Osteoblast (primary cell): ENCODE results near the gene COX6B2. TPM values are rescaled to one million over a fixed set of nuclear protein-coding genes. Genes with fewer than 3 reads are reported as not detected.

Experiments used
- DNase-seq: peaks from one replicate; pipeline ENCODE4 v3.0.0; 2011; ENCODE audit warnings: low spot score, mixed read lengths; ENCODE audit not compliant: insufficient read length; ENCODE audit errors: missing footprints
- H2AFZ ChIP-seq: 2 replicates; pipeline ENCODE4 v1.6.0; 2011; ENCODE audit warnings: mild to moderate bottlenecking, low read length
- H3K27ac ChIP-seq: 2 replicates; pipeline ENCODE4 v1.5.1; 2011; ENCODE audit warnings: mild to moderate bottlenecking, low read depth, low read length, moderate library complexity
- H3K27me3 ChIP-seq: 2 replicates; pipeline ENCODE4 v1.6.0; 2012; ENCODE audit warnings: mild to moderate bottlenecking, control low read depth, inconsistent platforms, low read length, moderate library complexity; ENCODE audit not compliant: insufficient read depth
- H3K36me3 ChIP-seq: 2 replicates; pipeline ENCODE4 v1.5.1; 2011; ENCODE audit warnings: mild to moderate bottlenecking, low read length, control low read depth, moderate library complexity; ENCODE audit not compliant: insufficient read depth
- H3K4me1 ChIP-seq: 2 replicates; pipeline ENCODE4 v1.5.1; 2011; ENCODE audit warnings: mild to moderate bottlenecking, low read length, control low read depth, moderate library complexity; ENCODE audit not compliant: insufficient read depth
- H3K4me2 ChIP-seq: 2 replicates; pipeline ENCODE4 v1.6.0; 2011; ENCODE audit warnings: mild to moderate bottlenecking, low read length; ENCODE audit not compliant: insufficient read depth
- H3K4me3 ChIP-seq: fragments of 200-600 bp; sonication (generic); 3 replicates; pipeline ENCODE4 v1.5.1; 2012; ENCODE audit warnings: mild to moderate bottlenecking, low read length, inconsistent platforms; ENCODE audit not compliant: insufficient read depth
- H3K79me2 ChIP-seq: 2 replicates; pipeline ENCODE4 v1.6.0; 2012; ENCODE audit warnings: mild to moderate bottlenecking, low read length, control low read depth, inconsistent platforms; ENCODE audit not compliant: insufficient read depth
- H3K9me3 ChIP-seq: 2 replicates; pipeline ENCODE4 v1.5.1; 2011; ENCODE audit warnings: low read depth, low read length, control low read depth
- H4K20me1 ChIP-seq: 2 replicates; pipeline ENCODE4 v1.6.0; 2012; ENCODE audit warnings: mild to moderate bottlenecking, low read length, control low read depth; ENCODE audit not compliant: insufficient read depth
- total RNA-seq: library from RNA; depleted of rRNA; stranded (reverse); fragments of >200 nt; gene quantifications from 2 replicates; pipeline ENCODE4 v1.2.3, GENCODE V29; 2012
- TF ChIP-seq, protein P1 (sequence below): IDR thresholded peaks from 2 replicates; pipeline ENCODE4 v1.5.1; 2011; ENCODE audit warnings: mild to moderate bottlenecking, low read depth, low read length, moderate library complexity; ENCODE audit errors: extremely low read depth

Gene COX6B2
- total RNA-seq, 1 donor = not detected

DNA sequence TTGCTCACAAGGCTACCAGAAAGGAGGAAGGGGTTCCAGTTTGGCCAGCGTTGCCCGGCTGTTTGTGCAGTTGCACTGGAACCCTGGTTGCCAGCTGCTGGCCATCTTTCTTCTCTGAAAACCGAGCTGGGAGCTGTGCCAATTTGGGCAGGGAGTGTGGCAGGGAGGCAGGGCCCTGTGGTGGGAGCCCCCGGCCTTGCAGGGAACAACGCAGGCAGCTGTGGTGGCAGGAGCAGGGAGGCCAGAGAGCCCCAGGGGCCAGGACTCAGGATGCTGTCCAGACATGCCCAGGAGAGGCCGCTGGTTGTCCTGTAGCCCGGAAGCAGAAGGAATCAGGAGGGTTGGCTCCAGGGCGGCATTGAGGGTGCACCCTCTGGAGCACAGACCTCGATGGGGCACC, 10.1 kb downstream of the COX6B2 start:
- H3K27ac ChIP-seq = no peak overlapping the region
- peaks cover 9% of the 10 kb centered on the region for H3K79me2 ChIP-seq
- H4K20me1 ChIP-seq = peaks cover 8% of the 10 kb centered on the region
- peaks cover 4% of the 10 kb centered on the region for H3K36me3 ChIP-seq
- DNase-seq = peak; percentile 89
- no peaks in the 10 kb centered on the region for H3K9me3 ChIP-seq
- H3K4me3 ChIP-seq = no peak overlapping the region
- H3K4me1 ChIP-seq = peaks cover 6% of the 10 kb centered on the region
- TF ChIP-seq, protein P1, sequence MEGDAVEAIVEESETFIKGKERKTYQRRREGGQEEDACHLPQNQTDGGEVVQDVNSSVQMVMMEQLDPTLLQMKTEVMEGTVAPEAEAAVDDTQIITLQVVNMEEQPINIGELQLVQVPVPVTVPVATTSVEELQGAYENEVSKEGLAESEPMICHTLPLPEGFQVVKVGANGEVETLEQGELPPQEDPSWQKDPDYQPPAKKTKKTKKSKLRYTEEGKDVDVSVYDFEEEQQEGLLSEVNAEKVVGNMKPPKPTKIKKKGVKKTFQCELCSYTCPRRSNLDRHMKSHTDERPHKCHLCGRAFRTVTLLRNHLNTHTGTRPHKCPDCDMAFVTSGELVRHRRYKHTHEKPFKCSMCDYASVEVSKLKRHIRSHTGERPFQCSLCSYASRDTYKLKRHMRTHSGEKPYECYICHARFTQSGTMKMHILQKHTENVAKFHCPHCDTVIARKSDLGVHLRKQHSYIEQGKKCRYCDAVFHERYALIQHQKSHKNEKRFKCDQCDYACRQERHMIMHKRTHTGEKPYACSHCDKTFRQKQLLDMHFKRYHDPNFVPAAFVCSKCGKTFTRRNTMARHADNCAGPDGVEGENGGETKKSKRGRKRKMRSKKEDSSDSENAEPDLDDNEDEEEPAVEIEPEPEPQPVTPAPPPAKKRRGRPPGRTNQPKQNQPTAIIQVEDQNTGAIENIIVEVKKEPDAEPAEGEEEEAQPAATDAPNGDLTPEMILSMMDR = no peak
- H2AFZ ChIP-seq = no peak overlapping the region
- H3K4me2 ChIP-seq = no peak overlapping the region
- no peaks in the 10 kb centered on the region for H3K27me3 ChIP-seq

DNA sequence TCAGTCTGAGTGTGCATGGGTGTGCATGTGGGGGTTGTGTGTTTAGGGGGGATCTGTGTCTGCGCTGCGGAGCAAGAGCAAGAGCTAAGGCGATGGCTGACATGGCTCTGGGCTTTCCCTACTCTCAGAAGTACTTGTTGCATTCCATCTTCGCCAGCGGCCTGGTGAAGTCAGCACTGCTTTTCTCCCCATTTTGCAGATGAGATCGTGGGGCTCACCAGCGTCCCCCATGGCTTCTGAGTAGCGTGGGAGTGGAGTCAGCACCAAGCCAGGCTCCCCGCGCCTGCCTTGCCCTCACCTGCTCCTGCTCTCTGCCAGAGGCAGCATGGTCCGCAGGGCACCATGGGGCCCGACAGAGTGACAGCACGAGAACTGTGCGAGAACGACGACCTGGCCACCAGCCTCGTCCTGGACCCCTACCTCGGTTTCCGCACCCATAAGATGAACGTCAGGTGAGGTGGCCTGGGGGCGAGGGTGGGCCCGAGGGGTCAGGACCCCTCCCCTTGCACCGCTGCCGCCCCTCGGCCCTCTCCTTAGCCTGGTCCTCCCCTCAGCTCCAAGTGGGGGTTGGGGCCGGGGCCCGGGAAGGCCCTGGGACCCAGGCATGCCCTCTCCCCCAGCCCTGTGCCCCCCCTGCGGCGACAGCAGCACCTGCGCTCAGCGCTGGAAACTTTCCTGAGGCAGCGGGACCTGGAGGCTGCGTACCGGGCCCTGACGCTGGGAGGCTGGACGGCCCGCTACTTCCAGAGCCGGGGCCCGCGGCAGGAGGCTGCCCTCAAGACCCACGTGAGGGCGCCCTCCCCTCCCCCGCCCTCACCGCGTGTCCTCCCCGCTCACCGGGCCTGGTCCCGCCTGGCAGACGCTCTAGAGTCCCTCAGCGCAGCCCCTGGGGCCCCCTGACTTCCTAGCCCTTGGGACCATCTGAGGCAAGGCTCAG, 12.7 kb downstream of the COX6B2 start:
- Histone ChIP-seq H3K4me3 (peak overlapping the region; percentile 80), H4K20me1 (peaks cover 8% of the 10 kb centered on the region)
- peak; percentile 84 for DNase-seq

DNA sequence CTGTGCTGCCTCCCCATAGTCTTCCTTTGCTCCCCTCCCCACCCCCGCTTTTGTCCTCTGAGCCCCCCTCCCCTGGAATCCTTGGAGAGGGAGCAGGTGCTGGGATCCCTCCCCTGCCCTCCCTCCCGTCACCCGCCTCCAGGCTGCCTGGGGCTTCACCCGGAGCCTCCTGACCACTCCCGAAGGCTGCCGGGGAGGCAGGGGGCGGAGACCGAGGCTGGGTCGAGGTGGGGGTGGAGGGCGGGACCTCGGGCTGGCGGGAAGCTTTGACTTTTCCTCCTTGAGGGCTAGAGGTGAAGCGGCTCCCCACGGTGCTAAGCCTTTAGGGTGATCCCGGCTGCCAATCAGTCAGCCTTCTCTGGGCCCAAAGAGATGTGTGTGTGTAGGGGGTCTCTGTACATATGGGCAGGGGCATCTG, 13.3 kb downstream of the COX6B2 start:
- H3K4me1 ChIP-seq = peaks cover 15% of the 10 kb centered on the region
- no peaks in the 10 kb centered on the region for H3K9me3 ChIP-seq
- peaks cover 8% of the 10 kb centered on the region for H4K20me1 ChIP-seq
- peak overlapping the region; percentile 80 for H3K4me3 ChIP-seq
- H2AFZ ChIP-seq = no peak overlapping the region
- peak; percentile 99 for DNase-seq
- peak overlapping the region; percentile 83 for H3K4me2 ChIP-seq
- peaks cover 4% of the 10 kb centered on the region for H3K36me3 ChIP-seq
- no peak overlapping the region for H3K27ac ChIP-seq
- H3K79me2 ChIP-seq = peaks cover 9% of the 10 kb centered on the region
- TF ChIP-seq, protein P1 = no peak
- H3K27me3 ChIP-seq = peaks cover 12% of the 10 kb centered on the region

More for the DNA sequence above, 12.7 kb downstream of the COX6B2 start:
- H3K27ac ChIP-seq = no peak overlapping the region
- peaks cover 15% of the 10 kb centered on the region for H3K4me1 ChIP-seq
- TF ChIP-seq, protein P1 = no peak
- H3K27me3 ChIP-seq = peaks cover 5% of the 10 kb centered on the region
- peak overlapping the region; percentile 83 for H3K4me2 ChIP-seq
- H3K36me3 ChIP-seq = peaks cover 4% of the 10 kb centered on the region
- peaks cover 9% of the 10 kb centered on the region for H3K79me2 ChIP-seq
- no peaks in the 10 kb centered on the region for H3K9me3 ChIP-seq
- H2AFZ ChIP-seq = no peak overlapping the region

DNA sequence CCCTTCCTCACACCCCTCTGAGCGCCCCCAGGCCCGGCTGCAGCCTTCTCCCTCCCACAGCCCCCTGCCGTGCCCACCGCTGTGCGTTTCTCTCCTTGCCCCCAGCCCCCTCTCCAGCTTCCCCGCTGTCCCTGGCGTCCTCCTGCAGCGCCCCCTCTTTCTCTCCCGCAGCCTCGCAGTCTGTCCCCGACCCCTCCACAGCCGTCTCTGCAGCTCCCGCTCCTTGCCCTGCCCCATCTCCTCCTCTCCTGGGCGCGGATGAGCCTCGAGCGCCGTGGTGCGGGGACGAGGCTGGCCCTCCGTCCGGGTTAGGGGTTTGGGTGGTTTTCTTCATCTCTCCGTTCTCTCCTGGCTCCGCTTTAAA, 13.8 kb downstream of the COX6B2 start:
- H3K27me3 ChIP-seq = peaks cover 12% of the 10 kb centered on the region
- H3K27ac ChIP-seq = peak overlapping the region; percentile 75
- H3K4me3 ChIP-seq = peak overlapping the region; percentile 80
- H3K4me2 ChIP-seq = peak overlapping the region; percentile 83
- peaks cover 15% of the 10 kb centered on the region for H3K4me1 ChIP-seq
- peak; percentile 90 for DNase-seq
- peaks cover 4% of the 10 kb centered on the region for H3K36me3 ChIP-seq
- H4K20me1 ChIP-seq = peaks cover 8% of the 10 kb centered on the region
- H3K9me3 ChIP-seq = no peaks in the 10 kb centered on the region
- H2AFZ ChIP-seq = no peak overlapping the region
- peaks cover 9% of the 10 kb centered on the region for H3K79me2 ChIP-seq
- TF ChIP-seq, protein P1 = no peak
